NCI-H2029 (cell line): ENCODE results near the gene ANKS1B.
"Not testable (repeated sequence)": the region's sequence is repeated elsewhere in the genome, so short reads cannot be mapped to it uniquely, and the experiment has no call there.

ENCODE experiments used
- DNase-seq: peaks from one replicate; lab custom pipeline; 2025; lab: John Stamatoyannopoulos, UW

Gene ANKS1B

GRCh38 chr12:99984271-99985128, at the start of gene ANKS1B:
ANKS1B (minus strand) TSS chr12:99984936; CDS start chr12:99984237, 699 bp downstream.
- peak; percentile 84 for DNase-seq

DNA sequence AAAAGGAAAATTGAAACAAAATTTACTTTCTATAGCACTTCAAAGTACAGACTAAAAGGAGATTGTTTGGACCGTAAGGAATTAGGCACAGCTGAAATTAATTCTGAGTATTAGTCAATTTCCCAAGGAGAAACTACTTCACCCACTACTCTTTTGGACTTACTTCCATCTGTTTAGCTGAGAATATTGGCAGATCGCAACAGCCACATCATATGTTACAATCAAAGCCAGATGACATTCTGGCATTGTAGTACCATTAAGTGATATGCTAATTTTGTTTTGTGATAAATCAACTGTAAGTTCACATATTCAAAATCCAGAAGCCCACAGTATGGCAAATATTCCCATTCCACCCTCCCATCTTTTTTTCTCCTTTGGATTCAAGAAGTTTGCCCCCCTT, 47.1 kb upstream of the ANKS1B start:
- DNase-seq = no peak

- no peak for DNase-seq
These were observed 42.9 kb upstream of the ANKS1B start for GRCh38 chr12:100027671-100028070.

DNA sequence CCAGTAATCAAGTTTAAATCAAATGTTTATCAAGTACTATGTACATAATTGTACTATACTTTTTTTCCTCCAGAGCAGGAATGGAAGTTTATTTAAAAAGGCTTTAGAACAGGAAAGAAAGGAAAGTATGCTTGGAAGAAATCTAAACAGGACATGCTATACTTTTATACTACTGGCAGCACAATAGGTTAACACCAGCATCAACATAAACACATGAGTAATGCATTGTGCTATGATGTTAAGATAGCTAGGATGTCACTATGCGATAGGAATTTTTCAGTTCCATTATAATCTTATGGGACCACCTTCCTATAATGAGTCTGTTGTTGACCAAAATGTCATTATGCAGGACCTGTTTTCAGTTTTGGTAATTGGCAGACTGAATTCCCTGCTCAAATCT, 41.5 kb upstream of the ANKS1B start:
- DNase-seq = no peak

GRCh38 chr12:100024974-100025555, 40.3 kb upstream of the ANKS1B start:
- no peak for DNase-seq

DNA sequence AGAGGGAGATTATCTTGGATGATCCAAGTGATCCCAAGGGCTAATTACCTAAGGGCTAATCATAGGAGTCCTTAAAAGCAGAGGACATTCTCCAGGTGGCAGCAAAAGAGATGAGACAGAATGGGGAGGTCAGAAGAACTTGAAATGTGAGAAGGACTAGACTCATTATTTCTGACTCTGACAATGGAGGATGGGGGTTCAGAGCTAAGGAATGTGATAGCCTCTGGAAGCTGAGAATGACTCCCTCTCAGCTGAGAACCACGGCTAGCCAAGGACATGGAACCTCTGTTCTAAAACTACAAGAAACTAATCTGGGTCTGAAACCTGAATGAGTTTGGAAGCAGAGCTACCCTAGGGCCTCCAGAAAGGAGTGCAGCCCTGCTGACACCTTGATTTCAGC, 35.6 kb upstream of the ANKS1B start:
- DNase-seq = no peak

GRCh38 chr12:100017056-100017455, 32.3 kb upstream of the ANKS1B start:
- DNase-seq = no peak

DNA sequence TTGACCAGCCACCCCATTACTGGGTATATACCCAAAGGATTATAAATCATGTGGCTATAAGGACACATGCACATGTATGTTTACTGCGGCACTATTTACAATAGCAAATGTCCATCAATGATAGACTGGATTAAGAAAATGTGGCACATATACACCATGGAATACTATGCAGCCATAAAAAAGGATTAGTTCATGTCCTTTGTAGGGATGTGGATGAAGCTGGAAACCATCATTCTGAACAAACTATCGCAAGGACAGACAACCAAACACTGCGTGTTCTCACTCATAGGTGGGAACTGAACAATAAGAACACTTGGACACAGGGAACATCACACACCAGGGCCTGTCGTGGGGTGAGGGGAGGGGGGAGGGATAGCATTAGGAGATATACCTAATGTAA, 31.6 kb upstream of the ANKS1B start:
- not testable (repeated sequence) for DNase-seq

- DNase-seq = peak; percentile 68
These were observed 21.1 kb upstream of the ANKS1B start for GRCh38 chr12:100005846-100006245.

GRCh38 chr12:99997806-99998205, 13.1 kb upstream of the ANKS1B start:
- no peak for DNase-seq

DNA sequence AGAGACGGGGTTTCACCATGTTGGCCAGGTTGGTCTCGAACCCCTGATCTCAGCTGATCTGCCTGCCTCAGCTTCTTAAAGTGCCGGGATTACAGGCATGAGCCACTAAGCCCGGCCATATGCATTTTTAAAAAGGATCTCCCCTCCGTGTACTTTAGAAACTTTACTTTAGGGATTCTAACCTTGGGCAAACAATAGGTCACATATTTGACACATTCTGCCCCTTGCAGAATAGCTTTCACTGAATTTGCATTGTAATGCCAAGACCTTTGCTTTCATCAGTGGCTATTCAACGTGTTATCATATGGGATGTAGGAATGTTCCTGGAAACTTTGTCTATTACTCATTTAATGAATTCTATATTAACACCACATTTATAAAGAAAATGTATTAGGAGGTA, 11.4 kb upstream of the ANKS1B start:
- no peak for DNase-seq

DNA sequence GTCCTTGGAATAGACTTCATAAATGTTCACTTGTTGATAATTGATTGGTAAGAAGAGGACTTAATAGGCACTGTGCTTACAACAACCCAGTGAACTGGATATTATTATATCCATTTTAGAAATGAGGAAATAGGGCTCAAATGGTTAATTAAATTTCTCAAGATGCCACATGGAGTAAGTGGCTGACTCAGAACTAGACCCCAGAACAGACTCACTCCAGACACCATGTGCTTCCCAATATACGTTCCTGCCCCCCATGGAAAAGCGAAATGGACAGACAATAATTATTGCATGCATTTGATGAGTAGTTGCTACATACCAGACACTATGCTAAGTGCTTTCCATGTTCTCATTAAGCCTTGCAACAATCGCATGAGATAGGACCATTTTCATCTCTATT, 895 bp upstream of the ANKS1B start:
- DNase-seq = no peak

- no peak for DNase-seq
These were observed 414 bp upstream of the ANKS1B start for GRCh38 chr12:99985129-99985570.

- DNase-seq = peak; percentile 27
These were observed 1.1 kb downstream of the ANKS1B start for GRCh38 chr12:99983456-99984258.

DNA sequence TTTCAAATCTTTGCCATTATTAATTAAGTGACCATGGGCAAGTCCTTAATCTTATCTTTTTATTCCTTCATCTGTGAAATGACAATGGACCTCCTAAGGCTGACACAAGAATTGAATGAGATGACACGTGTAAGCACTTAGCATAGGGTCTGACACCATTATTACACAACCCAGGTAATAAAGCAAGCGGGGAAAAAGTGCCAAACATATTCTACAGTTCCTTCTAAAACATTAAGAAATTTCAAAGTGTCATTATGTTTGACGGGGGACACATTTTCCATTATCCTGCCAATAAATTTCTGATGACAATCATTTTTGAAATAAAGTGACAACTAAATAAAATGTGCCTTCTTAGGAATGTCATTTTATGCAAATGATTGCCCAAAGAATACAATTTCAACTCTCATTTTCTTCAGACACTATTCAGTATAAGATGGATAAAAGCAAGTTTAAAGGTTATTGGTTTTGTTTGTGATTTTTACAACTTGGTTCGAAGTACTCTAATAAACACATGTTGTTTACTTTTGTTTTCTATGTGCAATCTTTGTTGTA, 3.0 kb downstream of the ANKS1B start:
- no peak for DNase-seq

GRCh38 chr12:99979471-99979870, 5.3 kb downstream of the ANKS1B start:
- DNase-seq = no peak

- no peak for DNase-seq
These were observed 6.6 kb downstream of the ANKS1B start for GRCh38 chr12:99978152-99978551.

- no peak for DNase-seq
These were observed 7.2 kb downstream of the ANKS1B start for GRCh38 chr12:99977550-99977949.

- DNase-seq = no peak
These were observed 8.0 kb downstream of the ANKS1B start for GRCh38 chr12:99976762-99977161.

GRCh38 chr12:99975321-99975720, 9.4 kb downstream of the ANKS1B start:
- no peak for DNase-seq

- no peak for DNase-seq
These were observed 10.6 kb downstream of the ANKS1B start for GRCh38 chr12:99974146-99974545.

DNA sequence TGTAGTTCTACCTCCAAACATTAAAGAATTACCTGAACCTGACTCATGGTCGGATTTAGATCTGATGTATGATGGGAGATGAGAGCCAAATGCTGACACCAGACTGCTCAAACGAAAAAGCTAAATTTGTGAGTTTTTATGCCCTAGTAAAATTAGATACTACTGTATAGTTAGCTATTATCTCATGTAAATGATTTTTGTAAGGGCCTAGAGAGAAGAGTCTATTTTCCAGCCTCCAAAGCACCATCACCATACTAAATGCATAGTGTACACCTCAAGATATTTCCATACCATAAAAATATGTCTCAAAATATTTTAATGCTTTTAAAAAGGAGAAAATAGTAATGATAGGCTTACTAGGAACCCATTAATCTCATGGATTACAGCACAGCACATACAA, 18.3 kb downstream of the ANKS1B start:
- DNase-seq = no peak
